Vagina (tissue), 2 donors: ENCODE measurements around the gene SV2B.

Source experiments
- POLR2A ChIP-seq, 2 donors: fragments of 450-650 bp; IDR thresholded peaks; one replicate each; pipeline ENCODE4 v1.6.1; 2017; ENCODE audit warnings: antibody characterized with exemption in 2 of 2, mild to moderate bottlenecking in 2 of 2, moderate library complexity in 2 of 2
- POLR2AphosphoS5 ChIP-seq, 2 donors: sonication (generic); formaldehyde crosslinking; IDR thresholded peaks; one replicate each; pipeline ENCODE4 v1.9.0; 2017; ENCODE audit warnings: antibody characterized with exemption in 2 of 2, mild to moderate bottlenecking in 2 of 2, low read depth in 1 of 2; ENCODE audit not compliant: insufficient read depth in 1 of 2
- TF ChIP-seq, protein P1 (sequence below), 3 experiments: fragments of 450-650 bp in 2 of 3; fragments of 200-600 bp in 1 of 3; sonication (generic) in 1 of 3; IDR thresholded peaks; one replicate each; pipeline ENCODE4 v1.5.1; 2017 to 2019; ENCODE audit warnings: antibody characterized with exemption in 3 of 3, mild to moderate bottlenecking in 2 of 3, moderate library complexity in 2 of 3

DNA sequence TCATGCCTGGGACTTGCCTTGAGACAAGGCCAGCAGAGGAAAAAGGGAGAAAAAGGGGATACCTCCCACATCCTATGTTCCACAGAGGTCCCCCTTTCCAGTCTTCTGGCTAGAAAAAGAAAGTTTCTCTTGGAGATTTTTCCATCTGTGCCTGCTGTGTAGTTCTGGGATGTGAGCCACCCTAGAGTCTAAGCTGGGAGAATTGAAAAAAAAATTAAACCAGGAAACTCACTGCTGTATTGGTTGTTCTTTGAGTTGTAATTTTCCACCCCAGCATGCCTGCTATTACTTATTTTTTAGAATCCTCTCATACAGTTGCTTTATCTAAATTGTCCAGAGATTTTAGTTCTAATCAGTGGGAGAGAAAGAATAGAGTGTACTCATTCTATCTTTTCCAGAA lies 68.4 kb downstream of the SV2B start:
- TF ChIP-seq, protein P1, sequence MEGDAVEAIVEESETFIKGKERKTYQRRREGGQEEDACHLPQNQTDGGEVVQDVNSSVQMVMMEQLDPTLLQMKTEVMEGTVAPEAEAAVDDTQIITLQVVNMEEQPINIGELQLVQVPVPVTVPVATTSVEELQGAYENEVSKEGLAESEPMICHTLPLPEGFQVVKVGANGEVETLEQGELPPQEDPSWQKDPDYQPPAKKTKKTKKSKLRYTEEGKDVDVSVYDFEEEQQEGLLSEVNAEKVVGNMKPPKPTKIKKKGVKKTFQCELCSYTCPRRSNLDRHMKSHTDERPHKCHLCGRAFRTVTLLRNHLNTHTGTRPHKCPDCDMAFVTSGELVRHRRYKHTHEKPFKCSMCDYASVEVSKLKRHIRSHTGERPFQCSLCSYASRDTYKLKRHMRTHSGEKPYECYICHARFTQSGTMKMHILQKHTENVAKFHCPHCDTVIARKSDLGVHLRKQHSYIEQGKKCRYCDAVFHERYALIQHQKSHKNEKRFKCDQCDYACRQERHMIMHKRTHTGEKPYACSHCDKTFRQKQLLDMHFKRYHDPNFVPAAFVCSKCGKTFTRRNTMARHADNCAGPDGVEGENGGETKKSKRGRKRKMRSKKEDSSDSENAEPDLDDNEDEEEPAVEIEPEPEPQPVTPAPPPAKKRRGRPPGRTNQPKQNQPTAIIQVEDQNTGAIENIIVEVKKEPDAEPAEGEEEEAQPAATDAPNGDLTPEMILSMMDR (IDR thresholded peaks at IDR 0.05), result no peak
- TF ChIP-seq POLR2A (IDR thresholded peaks at IDR 0.05) (no peak), POLR2AphosphoS5 (IDR thresholded peaks at IDR 0.05; ENCODE audit: insufficient read depth in 1 of 2, low read depth in 1 of 2) (no peak)
